Nephron progenitor cell (in vitro differentiated cells): ENCODE results near the gene TCF19.

Experiments
- DNase-seq: peaks from one replicate; pipeline ENCODE4 v3.0.0; 2021
- H3K27ac Mint-ChIP-seq: 2 replicates; pipeline ENCODE4 v1.8.0; 2021; ENCODE audit warnings: mild to moderate bottlenecking, moderate library complexity, mixed read lengths
- H3K27me3 Mint-ChIP-seq: 2 replicates; pipeline ENCODE4 v1.8.0; 2021; ENCODE audit warnings: mild to moderate bottlenecking, low read depth, mixed read lengths; ENCODE audit not compliant: poor library complexity
- H3K36me3 Mint-ChIP-seq: 2 replicates; pipeline ENCODE4 v1.8.0; 2021; ENCODE audit warnings: low read depth, mixed read lengths
- H3K4me1 Mint-ChIP-seq: 2 replicates; pipeline ENCODE4 v1.8.0; 2021; ENCODE audit warnings: mixed read lengths
- H3K4me3 Mint-ChIP-seq: 2 replicates; pipeline ENCODE4 v1.8.0; 2021; ENCODE audit warnings: mild to moderate bottlenecking, moderate library complexity, mixed read lengths
- H3K9me3 Mint-ChIP-seq: 2 replicates; pipeline ENCODE4 v1.8.0; 2021; ENCODE audit warnings: mild to moderate bottlenecking, moderate library complexity, mixed read lengths
- TF ChIP-seq, protein P1 (sequence below): fragments of 200-600 bp; sonication (generic); IDR thresholded peaks from 2 replicates; pipeline ENCODE4 v1.5.0; 2021; ENCODE audit warnings: antibody characterized with exemption

Gene TCF19

DNA sequence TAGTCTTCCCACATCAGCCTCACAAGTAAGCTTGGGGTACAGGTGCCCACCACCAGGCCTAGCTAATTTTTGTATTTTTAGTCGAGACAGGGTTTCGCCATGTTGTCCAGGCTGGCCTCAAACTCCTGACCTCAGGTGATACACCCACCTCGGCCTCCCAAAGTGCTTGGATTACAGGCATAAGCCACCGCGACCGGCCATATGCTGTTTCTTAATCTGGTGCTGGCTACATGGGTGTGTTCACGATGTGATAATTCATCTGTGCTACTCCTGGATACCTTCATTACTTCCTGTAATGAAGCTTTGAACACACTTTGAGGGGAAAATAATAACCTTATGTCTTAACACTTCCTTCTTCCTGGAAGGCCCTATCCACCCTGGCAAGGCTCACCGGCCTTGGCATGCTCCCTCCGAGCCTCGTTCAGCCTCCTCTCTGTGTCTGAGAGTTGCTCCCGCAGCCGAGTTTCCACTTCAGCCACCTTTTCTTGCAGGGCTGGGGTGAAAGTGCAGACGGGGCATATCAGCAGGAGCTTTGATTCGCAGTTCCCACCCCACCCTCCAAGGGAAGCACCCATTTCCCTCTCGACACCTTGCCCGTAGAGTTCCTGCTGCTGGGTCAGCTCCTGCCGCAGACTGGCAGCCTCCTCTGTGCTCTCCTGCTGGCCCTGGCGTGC is 14.0 kb upstream of the TCF19 start:
- Mint-ChIP-seq H3K36me3 (peaks cover 21% of the 10 kb centered on the region), H3K27me3 (peaks cover 9% of the 10 kb centered on the region), H3K27ac (no peak overlapping the region), H3K4me3 (no peak overlapping the region), H3K4me1 (peaks cover 30% of the 10 kb centered on the region), H3K9me3 (no peaks in the 10 kb centered on the region)
- TF ChIP-seq, protein P1, sequence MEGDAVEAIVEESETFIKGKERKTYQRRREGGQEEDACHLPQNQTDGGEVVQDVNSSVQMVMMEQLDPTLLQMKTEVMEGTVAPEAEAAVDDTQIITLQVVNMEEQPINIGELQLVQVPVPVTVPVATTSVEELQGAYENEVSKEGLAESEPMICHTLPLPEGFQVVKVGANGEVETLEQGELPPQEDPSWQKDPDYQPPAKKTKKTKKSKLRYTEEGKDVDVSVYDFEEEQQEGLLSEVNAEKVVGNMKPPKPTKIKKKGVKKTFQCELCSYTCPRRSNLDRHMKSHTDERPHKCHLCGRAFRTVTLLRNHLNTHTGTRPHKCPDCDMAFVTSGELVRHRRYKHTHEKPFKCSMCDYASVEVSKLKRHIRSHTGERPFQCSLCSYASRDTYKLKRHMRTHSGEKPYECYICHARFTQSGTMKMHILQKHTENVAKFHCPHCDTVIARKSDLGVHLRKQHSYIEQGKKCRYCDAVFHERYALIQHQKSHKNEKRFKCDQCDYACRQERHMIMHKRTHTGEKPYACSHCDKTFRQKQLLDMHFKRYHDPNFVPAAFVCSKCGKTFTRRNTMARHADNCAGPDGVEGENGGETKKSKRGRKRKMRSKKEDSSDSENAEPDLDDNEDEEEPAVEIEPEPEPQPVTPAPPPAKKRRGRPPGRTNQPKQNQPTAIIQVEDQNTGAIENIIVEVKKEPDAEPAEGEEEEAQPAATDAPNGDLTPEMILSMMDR = no peak
- no peak for DNase-seq

DNA sequence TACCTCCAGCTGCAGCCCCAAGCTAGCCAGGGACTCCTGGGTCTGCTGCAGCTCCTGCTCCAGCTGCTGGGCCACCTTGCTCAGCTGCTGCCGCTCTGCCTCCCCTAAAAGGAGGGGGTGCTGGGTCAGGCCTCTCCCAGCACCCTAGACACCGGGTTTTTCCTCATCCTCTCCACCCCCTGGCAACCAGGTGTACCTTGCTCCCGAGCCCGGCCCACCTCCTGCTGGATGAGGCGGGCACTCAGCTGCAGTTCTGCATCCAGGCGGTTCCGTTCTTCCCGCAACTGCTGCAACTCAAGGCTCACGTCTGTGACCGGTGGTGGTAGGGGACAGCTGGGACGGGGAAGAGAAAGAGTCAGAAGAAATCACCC is 13.4 kb upstream of the TCF19 start:
- peaks cover 26% of the 10 kb centered on the region for H3K4me1 Mint-ChIP-seq
- no peak overlapping the region for H3K27ac Mint-ChIP-seq
- DNase-seq = no peak
- H3K4me3 Mint-ChIP-seq = no peak overlapping the region
- H3K9me3 Mint-ChIP-seq = no peaks in the 10 kb centered on the region
- H3K27me3 Mint-ChIP-seq = peaks cover 13% of the 10 kb centered on the region
- peaks cover 21% of the 10 kb centered on the region for H3K36me3 Mint-ChIP-seq
- TF ChIP-seq, protein P1 = no peak

DNA sequence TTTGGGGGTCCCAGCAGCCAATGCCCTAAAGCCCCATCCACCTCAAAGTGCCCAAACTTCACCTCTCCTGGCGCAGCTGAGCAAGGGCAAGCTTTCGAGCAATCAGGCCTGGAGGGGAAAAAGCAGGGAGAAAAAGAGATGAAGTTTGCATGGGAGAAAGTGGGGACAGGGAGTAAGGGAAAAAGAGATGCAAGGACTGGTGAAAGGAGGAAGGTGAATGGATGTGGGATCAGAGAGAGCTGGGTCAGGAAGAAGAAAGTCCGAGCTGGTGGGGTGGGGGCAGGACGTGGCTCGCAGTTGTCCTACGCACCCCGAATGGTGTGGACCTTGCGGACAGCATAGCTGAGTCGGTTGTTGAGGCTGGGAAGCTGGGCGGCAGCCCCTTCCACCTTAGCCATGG is 13.0 kb upstream of the TCF19 start:
- DNase-seq = no peak
- Mint-ChIP-seq H3K27ac (no peak overlapping the region), H3K4me1 (peaks cover 27% of the 10 kb centered on the region), H3K36me3 (peaks cover 21% of the 10 kb centered on the region), H3K4me3 (no peak overlapping the region), H3K27me3 (peaks cover 13% of the 10 kb centered on the region), H3K9me3 (no peaks in the 10 kb centered on the region)
- TF ChIP-seq, protein P1 = no peak

DNA sequence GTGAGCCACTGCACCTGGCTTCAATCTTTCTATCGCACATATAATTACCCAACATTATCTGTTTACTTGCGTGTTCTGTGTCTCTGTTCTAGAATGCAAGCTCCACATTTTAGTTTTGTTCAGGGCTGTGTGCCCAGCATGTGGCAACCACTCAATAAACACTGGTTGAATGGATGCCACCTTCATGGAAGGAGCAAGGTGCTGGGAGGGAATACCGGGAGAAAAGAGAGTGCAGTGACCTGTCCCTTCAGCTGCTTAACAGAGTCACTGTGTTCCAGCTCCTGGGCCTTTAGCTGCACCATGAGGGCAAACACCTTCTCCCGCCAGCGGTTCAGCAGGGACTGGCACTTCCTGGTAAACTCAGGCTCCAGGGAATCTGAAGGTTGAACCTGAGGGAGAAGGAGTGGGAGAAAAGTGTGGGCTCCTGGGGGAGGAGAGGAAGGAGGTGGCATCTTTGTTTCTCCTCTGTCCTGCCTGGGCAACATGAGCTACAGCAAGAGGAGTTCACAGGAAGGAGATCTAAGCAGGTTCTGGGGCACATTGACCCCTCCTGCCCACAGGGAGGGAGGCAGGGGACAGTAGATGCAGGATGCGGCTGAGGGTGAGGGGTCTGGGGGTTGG is 8.5 kb upstream of the TCF19 start:
- TF ChIP-seq, protein P1 = no peak
- Mint-ChIP-seq H3K27ac (no peak overlapping the region), H3K27me3 (peaks cover 13% of the 10 kb centered on the region), H3K9me3 (no peaks in the 10 kb centered on the region), H3K4me1 (peaks cover 40% of the 10 kb centered on the region), H3K4me3 (no peak overlapping the region), H3K36me3 (peaks cover 40% of the 10 kb centered on the region)
- DNase-seq = no peak

DNA sequence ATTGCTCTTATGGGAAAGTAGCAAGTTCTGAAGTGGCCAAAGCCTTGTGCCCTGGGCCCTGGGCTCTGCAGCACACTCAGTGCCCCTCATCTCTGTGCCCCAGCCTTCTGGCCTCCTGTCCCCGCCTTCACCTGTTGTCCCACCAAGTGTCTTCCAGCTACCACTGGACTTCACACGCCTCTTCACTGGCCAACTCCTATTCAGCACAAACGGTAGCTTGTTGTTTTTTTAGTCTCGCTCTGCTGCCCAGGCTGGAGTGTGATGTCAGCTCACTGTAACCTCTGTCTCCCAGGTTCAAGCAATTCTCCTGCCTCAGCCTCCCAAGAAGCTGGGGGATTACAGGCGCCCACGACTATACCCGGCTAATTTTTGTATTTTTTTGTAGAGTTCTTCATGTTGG is 5.6 kb upstream of the TCF19 start:
- Mint-ChIP-seq H3K36me3 (peaks cover 39% of the 10 kb centered on the region), H3K9me3 (no peaks in the 10 kb centered on the region), H3K27ac (peak overlapping the region; percentile 83), H3K4me3 (peak overlapping the region; percentile 37), H3K4me1 (peaks cover 62% of the 10 kb centered on the region), H3K27me3 (peaks cover 6% of the 10 kb centered on the region)
- peak; percentile 18 for DNase-seq
- TF ChIP-seq, protein P1 = no peak

DNA sequence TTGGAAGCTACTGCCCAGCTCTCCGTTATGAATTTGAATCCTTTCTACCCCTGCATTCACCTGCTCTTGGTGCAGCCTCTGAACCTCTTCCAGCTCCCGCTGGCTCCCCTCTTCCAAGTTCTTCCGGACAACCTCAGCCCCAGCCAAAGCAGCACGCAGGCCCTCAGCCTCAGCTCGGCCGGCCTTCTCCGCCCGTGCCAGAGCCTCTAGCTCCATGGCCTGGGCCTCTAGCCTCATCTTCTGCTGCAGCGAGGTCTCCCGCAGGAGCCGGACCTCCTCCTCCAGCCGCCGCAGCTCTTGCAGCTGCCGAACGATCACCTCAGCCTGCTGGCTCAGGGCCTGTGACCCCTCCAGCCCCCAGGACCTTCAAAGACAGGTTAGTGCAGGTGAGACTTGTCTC is 4.0 kb upstream of the TCF19 start:
- no peaks in the 10 kb centered on the region for H3K9me3 Mint-ChIP-seq
- H3K36me3 Mint-ChIP-seq = peaks cover 39% of the 10 kb centered on the region

More for the DNA sequence above, 4.0 kb upstream of the TCF19 start:
- DNase-seq = no peak
- Mint-ChIP-seq H3K27ac (no peak overlapping the region), H3K27me3 (peaks cover 8% of the 10 kb centered on the region), H3K4me3 (no peak overlapping the region), H3K4me1 (peaks cover 75% of the 10 kb centered on the region)
- TF ChIP-seq, protein P1 = no peak
